GM18520 (cell line): ENCODE data around the gene KRT31.
"Not testable (repeated sequence)": the region's sequence is repeated elsewhere in the genome, so short reads cannot be mapped to it uniquely, and the experiment has no call there.

Source experiments
- ATAC-seq: cut with Tn5 transposase; IDR thresholded peaks from one replicate; pipeline ENCODE4 v1.9.1; 2021; ENCODE audit not compliant: unreplicated experiment

KRT31 gene

GRCh38 chr17:41347869-41348760 lies 49.3 kb downstream of the KRT31 start:
- ATAC-seq: no peak

- not testable (repeated sequence) for ATAC-seq
Measured at GRCh38 chr17:41346421-41346820, 51.0 kb downstream of the KRT31 start.

GRCh38 chr17:41345992-41346391 lies 51.4 kb downstream of the KRT31 start:
- ATAC-seq: no peak
